GM21390 (cell line): ENCODE measurements around the gene GPX1.

Experiments
- ATAC-seq: cut with Tn5 transposase; IDR thresholded peaks from one replicate; pipeline ENCODE4 v1.9.1; 2021; ENCODE audit not compliant: unreplicated experiment

GPX1 gene

DNA sequence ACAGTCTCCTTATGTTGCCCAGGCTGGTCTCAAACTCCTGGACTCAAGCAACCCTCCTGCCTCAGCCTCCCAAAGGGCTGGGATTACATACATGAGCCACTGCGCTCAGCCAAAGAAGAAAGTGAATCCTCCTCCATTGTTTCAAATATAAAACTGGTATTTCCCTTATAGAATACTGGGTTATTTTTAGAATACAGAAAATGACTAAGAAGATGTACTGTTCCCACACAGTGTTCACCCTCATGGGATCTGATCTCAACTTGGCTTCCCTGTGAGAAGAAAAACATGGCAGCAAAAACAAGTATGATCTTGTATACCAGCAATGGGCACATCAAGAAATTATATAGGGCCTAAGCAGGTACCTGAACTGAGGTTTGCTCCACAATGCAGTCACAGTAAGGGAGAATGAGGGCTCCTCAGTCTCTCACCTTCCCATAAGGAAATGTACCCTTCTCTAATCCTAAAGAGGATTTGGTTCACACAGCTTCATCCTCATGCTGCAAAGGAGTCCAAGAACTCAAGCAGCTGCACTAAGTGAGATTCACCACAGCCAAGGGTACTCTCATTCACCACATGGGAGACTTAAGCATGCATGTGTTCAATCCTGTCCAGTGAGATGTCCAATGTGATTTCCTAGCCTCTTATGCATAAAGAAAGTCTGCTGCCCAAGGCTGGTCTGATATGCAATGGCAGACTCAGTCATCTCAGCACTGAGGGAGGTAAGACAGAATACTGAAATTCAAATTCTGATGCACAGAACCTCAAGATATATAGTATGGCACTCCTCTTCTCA, 44.1 kb downstream of the GPX1 start:
- ATAC-seq, result no peak

DNA sequence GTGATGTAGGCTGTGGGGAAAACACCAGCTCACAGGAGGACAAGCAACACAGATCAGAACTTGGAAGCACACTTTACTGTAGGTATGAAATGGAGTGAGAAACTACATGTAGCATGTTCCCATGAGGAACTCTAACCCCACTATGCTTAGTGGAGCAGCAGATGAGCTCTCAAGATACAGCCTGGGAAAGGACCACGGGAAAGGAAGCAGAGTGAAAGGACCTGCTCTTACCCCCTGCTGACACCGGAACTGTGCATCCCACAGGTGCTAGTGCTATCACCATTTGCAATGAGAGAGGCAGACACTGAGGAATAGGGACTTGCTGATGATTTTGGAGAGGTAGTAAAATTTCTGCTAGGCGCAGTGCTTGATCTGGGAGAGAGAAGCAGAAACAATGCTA, 46.9 kb downstream of the GPX1 start:
- no peak for ATAC-seq

DNA sequence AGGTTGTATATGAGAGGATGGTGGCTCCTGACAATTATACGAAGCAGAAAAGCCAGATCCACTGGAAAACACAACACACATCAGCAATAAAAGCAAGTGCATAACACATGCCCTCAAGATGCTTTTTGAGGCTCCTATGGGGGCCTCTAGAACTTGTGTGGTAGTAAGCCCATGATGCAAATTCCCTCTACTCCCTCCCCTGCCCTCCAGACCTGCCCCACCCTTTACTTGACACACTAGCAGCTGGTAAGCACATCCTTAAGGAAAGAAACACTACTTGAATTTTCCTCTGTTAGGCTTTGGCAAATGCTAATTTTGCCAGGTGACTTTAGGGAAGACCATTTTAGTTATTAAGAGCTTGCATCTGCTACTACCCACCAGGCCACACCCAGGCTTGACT, 47.5 kb downstream of the GPX1 start:
- ATAC-seq, result no peak
